ENCODE measurements around the gene PLAC8. TPM values are rescaled to one million over a fixed set of nuclear protein-coding genes. Genes with fewer than 3 reads are reported as not detected.

Gene PLAC8
- total RNA-seq, 1 donor from 2014 or later, result not detected

- Mint-ChIP-seq H3K4me1 (ENCODE audit: unreplicated experiment) (peaks cover 9% of the 10 kb centered on the region), H3K36me3 (ENCODE audit: unreplicated experiment) (no peaks in the 10 kb centered on the region), H3K27ac (ENCODE audit: unreplicated experiment) (peak overlapping the region; percentile 83), H3K9me3 (ENCODE audit: unreplicated experiment) (no peaks in the 10 kb centered on the region), H3K27me3 (ENCODE audit: unreplicated experiment) (no peaks in the 10 kb centered on the region), H3K4me3 (ENCODE audit: unreplicated experiment) (peak overlapping the region; percentile 76)
- TF ChIP-seq CTCF (IDR thresholded peaks at IDR 0.05), result no peak
- no peak for DNase-seq (ENCODE audit: extremely low spot score, unreplicated experiment)
These were observed 4.9 kb downstream of the PLAC8 start for GRCh38 chr4:83109480-83110222.

GRCh38 chr4:83108101-83108861 is 6.2 kb downstream of the PLAC8 start:
- no peak for DNase-seq (ENCODE audit: extremely low spot score, unreplicated experiment)
- Mint-ChIP-seq H3K4me1 (ENCODE audit: unreplicated experiment) (peaks cover 9% of the 10 kb centered on the region), H3K4me3 (ENCODE audit: unreplicated experiment) (peak overlapping the region; percentile 76), H3K36me3 (ENCODE audit: unreplicated experiment) (no peaks in the 10 kb centered on the region), H3K27me3 (ENCODE audit: unreplicated experiment) (no peaks in the 10 kb centered on the region), H3K9me3 (ENCODE audit: unreplicated experiment) (no peaks in the 10 kb centered on the region), H3K27ac (ENCODE audit: unreplicated experiment) (no peak overlapping the region)
- TF ChIP-seq CTCF (IDR thresholded peaks at IDR 0.05), result no peak

GRCh38 chr4:83107631-83108030 is 6.9 kb downstream of the PLAC8 start:
- no peak for DNase-seq (ENCODE audit: extremely low spot score, unreplicated experiment)
- no peaks in the 10 kb centered on the region for H3K36me3 Mint-ChIP-seq (ENCODE audit: unreplicated experiment)
- H3K27ac Mint-ChIP-seq (ENCODE audit: unreplicated experiment), result no peak overlapping the region
- H3K4me1 Mint-ChIP-seq (ENCODE audit: unreplicated experiment), result peaks cover 9% of the 10 kb centered on the region
- H3K27me3 Mint-ChIP-seq (ENCODE audit: unreplicated experiment), result no peaks in the 10 kb centered on the region
- no peak for TF ChIP-seq CTCF (IDR thresholded peaks at IDR 0.05)
- no peak overlapping the region for H3K4me3 Mint-ChIP-seq (ENCODE audit: unreplicated experiment)
- no peaks in the 10 kb centered on the region for H3K9me3 Mint-ChIP-seq (ENCODE audit: unreplicated experiment)

- no peaks in the 10 kb centered on the region for H3K9me3 Mint-ChIP-seq (ENCODE audit: unreplicated experiment)
- no peak for TF ChIP-seq CTCF (IDR thresholded peaks at IDR 0.05)
These were observed 9.5 kb downstream of the PLAC8 start for GRCh38 chr4:83104991-83105390.

GRCh38 chr4:83096397-83096796 is 18.1 kb downstream of the PLAC8 start:
- DNase-seq (ENCODE audit: extremely low spot score, unreplicated experiment), result no peak
- no peaks in the 10 kb centered on the region for H3K36me3 Mint-ChIP-seq (ENCODE audit: unreplicated experiment)
- H3K9me3 Mint-ChIP-seq (ENCODE audit: unreplicated experiment), result no peaks in the 10 kb centered on the region
- no peak overlapping the region for H3K4me3 Mint-ChIP-seq (ENCODE audit: unreplicated experiment)
- peaks cover 30% of the 10 kb centered on the region for H3K27me3 Mint-ChIP-seq (ENCODE audit: unreplicated experiment)
- TF ChIP-seq CTCF (IDR thresholded peaks at IDR 0.05), result no peak
- H3K4me1 Mint-ChIP-seq (ENCODE audit: unreplicated experiment), result no peaks in the 10 kb centered on the region
- no peak overlapping the region for H3K27ac Mint-ChIP-seq (ENCODE audit: unreplicated experiment)

More at GRCh38 chr4:83104991-83105390, 9.5 kb downstream of the PLAC8 start:
- H3K27me3 Mint-ChIP-seq (ENCODE audit: unreplicated experiment), result no peaks in the 10 kb centered on the region
- H3K27ac Mint-ChIP-seq (ENCODE audit: unreplicated experiment), result no peak overlapping the region
- H3K4me3 Mint-ChIP-seq (ENCODE audit: unreplicated experiment), result no peak overlapping the region
- no peaks in the 10 kb centered on the region for H3K36me3 Mint-ChIP-seq (ENCODE audit: unreplicated experiment)
- H3K4me1 Mint-ChIP-seq (ENCODE audit: unreplicated experiment), result peaks cover 3% of the 10 kb centered on the region
- no peak for DNase-seq (ENCODE audit: extremely low spot score, unreplicated experiment)
